A549 (cell line): ENCODE data around the gene NEDD9. TPM values are rescaled to one million over a fixed set of nuclear protein-coding genes. Genes with fewer than 3 reads are reported as not detected.

Source experiments
- ATAC-seq, 2 experiments: fragments of 200-7000 bp in 1 of 2; fragments of >200 bp in 1 of 2; cut with Nextera tagmentation in 1 of 2; cut with Tn5 transposase in 1 of 2; 3 replicates each; pipeline versions ENCODE4 v1.8.0 to v1.9.1; 2018 to 2020; ENCODE audit warnings: mild to moderate bottlenecking in 1 of 2, moderate library complexity in 1 of 2
- CTCF ChIA-PET: fragments of 300-600 bp; sonication (Branson Sonifier 250); formaldehyde crosslinking; extraction: SDS; loops from one replicate; lab custom pipeline; 2021; ENCODE audit warnings: antibody characterized with exemption, inconsistent platforms; lab: Yijun Ruan, JAX
- POLR2A ChIA-PET: fragments of 350-600 bp; formaldehyde crosslinking; extraction: SDS; loops from one replicate; lab custom pipeline; 2021; ENCODE audit warnings: antibody characterized with exemption, inconsistent platforms; lab: Yijun Ruan, JAX
- DNase-seq, 2 experiments: peaks; one replicate each; pipeline versions ENCODE4 v3.0.0 to v3.0.0-alpha.2; 2011 to 2016; ENCODE audit warnings: low read depth in 1 of 2, low spot score in 1 of 2
- FAIRE-seq: peaks from 2 replicates; lab custom pipeline; 2011; peaks lifted over from hg19 to GRCh38; lab: Jason Lieb, UNC
- H3K27ac ChIP-seq, 2 experiments: fragments of >200 bp; sonication (Bioruptor Twin); formaldehyde crosslinking; 3 replicates each; pipeline ENCODE4 v1.5.1; 2016 to 2017
- H3K4me1 ChIP-seq: fragments of >200 bp; sonication (Bioruptor Twin); formaldehyde crosslinking; 3 replicates; pipeline ENCODE4 v1.6.1; 2016
- H3K4me2 ChIP-seq: fragments of >200 bp; sonication (Bioruptor Twin); formaldehyde crosslinking; 3 replicates; pipeline ENCODE4 v1.6.1; 2016
- H3K4me3 ChIP-seq: fragments of >200 bp; sonication (Bioruptor Twin); formaldehyde crosslinking; 3 replicates; pipeline ENCODE4 v1.5.1; 2016
- H3K9me3 ChIP-seq: fragments of >200 bp; sonication (Bioruptor Twin); formaldehyde crosslinking; 3 replicates; pipeline ENCODE4 v1.6.1; 2016
- BHLHE40 ChIP-seq: IDR thresholded peaks from 2 replicates; pipeline ENCODE4 v1.6.1; 2012; ENCODE audit warnings: low read depth, low read length, inconsistent platforms
- CEBPB ChIP-seq, 2 experiments: fragments of >200 bp in 1 of 2; sonication (Bioruptor Twin) in 1 of 2; formaldehyde crosslinking in 1 of 2; IDR thresholded peaks; 2 replicates each; pipeline ENCODE4 v1.6.1; 2012 to 2016
- CTCF ChIP-seq: fragments of >200 bp; sonication (Bioruptor Twin); formaldehyde crosslinking; IDR thresholded peaks from 3 replicates; pipeline ENCODE4 v1.5.1; 2016
- ESRRA ChIP-seq: fragments of 150-350 bp; IDR thresholded peaks from 2 replicates; pipeline ENCODE4 v1.6.1; 2014; ENCODE audit warnings: mild to moderate bottlenecking, low read length, borderline replicate concordance
- GATA3 ChIP-seq: IDR thresholded peaks from 2 replicates; pipeline ENCODE4 v1.6.1; 2012; ENCODE audit warnings: borderline replicate concordance
- HDAC2 ChIP-seq: fragments of 200-600 bp; sonication (generic); IDR thresholded peaks from 2 replicates; pipeline ENCODE4 v1.6.1; 2016
- HES2 ChIP-seq: fragments of >200 bp; sonication (Bioruptor Twin); formaldehyde crosslinking; IDR thresholded peaks from 2 replicates; pipeline ENCODE4 v1.6.1; 2016
- HOXA7 ChIP-seq: fragments of 250-450 bp; sonication (Bioruptor Pico); IDR thresholded peaks from 2 replicates; pipeline ENCODE4 v1.5.0; 2020; ENCODE audit warnings: mild to moderate bottlenecking, moderate library complexity
- HOXB13 ChIP-seq: fragments of 250-450 bp; sonication (Bioruptor Pico); IDR thresholded peaks from 2 replicates; pipeline ENCODE4 v1.5.0; 2020; ENCODE audit warnings: low read depth, mild to moderate bottlenecking, moderate library complexity
- KDM5A ChIP-seq: fragments of 200-600 bp; sonication (generic); IDR thresholded peaks from 2 replicates; pipeline ENCODE4 v1.6.1; 2016; ENCODE audit warnings: antibody characterized with exemption, mild to moderate bottlenecking
- MAFK ChIP-seq: fragments of 450-650 bp; IDR thresholded peaks from 2 replicates; pipeline ENCODE4 v1.6.1; 2014; ENCODE audit not compliant: partially characterized antibody
- MAZ ChIP-seq: fragments of 150-350 bp; IDR thresholded peaks from 2 replicates; pipeline ENCODE4 v1.6.1; 2014; ENCODE audit warnings: antibody characterized with exemption, low read depth, low read length, borderline replicate concordance
- MYC ChIP-seq: IDR thresholded peaks from 2 replicates; pipeline ENCODE4 v1.6.1; 2012; ENCODE audit warnings: mild to moderate bottlenecking, inconsistent platforms, low read length, improper control_type of control experiment, borderline replicate concordance
- NR3C1 ChIP-seq: fragments of >200 bp; sonication (Bioruptor Twin); formaldehyde crosslinking; IDR thresholded peaks from 3 replicates; pipeline ENCODE4 v1.6.1; 2017
- POLR2A ChIP-seq: IDR thresholded peaks from 2 replicates; pipeline ENCODE4 v1.6.1; 2012; ENCODE audit warnings: mild to moderate bottlenecking, low read length
- POLR2AphosphoS2 ChIP-seq: conservative IDR thresholded peaks from 2 replicates; pipeline ENCODE4 v1.6.1; 2012; ENCODE audit warnings: low read length, improper control_type of control experiment, inconsistent platforms
- RFX5 ChIP-seq: fragments of 450-650 bp; IDR thresholded peaks from 2 replicates; pipeline ENCODE4 v1.7.1; 2014; ENCODE audit warnings: antibody characterized with exemption, mild to moderate bottlenecking, moderate library complexity
- SMC3 ChIP-seq: fragments of >200 bp; sonication (Bioruptor Twin); formaldehyde crosslinking; IDR thresholded peaks from 3 replicates; pipeline ENCODE4 v1.6.1; 2018; ENCODE audit warnings: inconsistent platforms
- SREBF2 ChIP-seq: fragments of 450-650 bp; IDR thresholded peaks from 2 replicates; pipeline ENCODE4 v1.6.1; 2014; ENCODE audit warnings: mild to moderate bottlenecking, moderate library complexity
- ZNF302 ChIP-seq: fragments of 250-450 bp; sonication (Bioruptor Pico); IDR thresholded peaks from 2 replicates; pipeline ENCODE4 v1.9.0; 2021; ENCODE audit warnings: inconsistent platforms, mild to moderate bottlenecking, moderate library complexity
- WGBS: methylation state at CpG from one replicate; pipeline ENCODE4 v1.1.6; 2017; ENCODE audit errors: missing lambda C conversion rate; 5-methylcytosine and 5-hydroxymethylcytosine counted together
- polyA plus RNA-seq, 4 experiments: library from polyadenylated mRNA; depleted of rRNA in 3 of 4; stranded (reverse); fragments of >200 nt; fragmentation: RNase III in 1 of 4; extraction: RNeasy Plus Mini Kit Qiagen cat#74134 plus additional on column Dnase treatment in 1 of 4; gene quantifications; 2 replicates in 3 of 4; 3 replicates in 1 of 4; pipeline ENCODE4 v1.2.3, GENCODE V29; 2011 to 2017
- TF ChIP-seq, protein P1 (sequence below): fragments of 250-450 bp; sonication (Bioruptor Pico); IDR thresholded peaks from 2 replicates; pipeline ENCODE4 v1.5.0; 2021; ENCODE audit warnings: mild to moderate bottlenecking, moderate library complexity, borderline replicate concordance
- TF ChIP-seq, protein P2 (sequence below): fragments of 250-450 bp; sonication (Bioruptor Pico); IDR thresholded peaks from 2 replicates; pipeline ENCODE4 v1.5.0; 2020; ENCODE audit warnings: low read depth, mild to moderate bottlenecking, moderate library complexity
- TF ChIP-seq, protein P3 (sequence below): IDR thresholded peaks from 2 replicates; pipeline ENCODE4 v1.6.1; 2012

Gene NEDD9
- polyA plus RNA-seq, 2 of the 4 experiments (the other 2 are of a cell fraction) = 46.7 to 79.6 TPM

DNA sequence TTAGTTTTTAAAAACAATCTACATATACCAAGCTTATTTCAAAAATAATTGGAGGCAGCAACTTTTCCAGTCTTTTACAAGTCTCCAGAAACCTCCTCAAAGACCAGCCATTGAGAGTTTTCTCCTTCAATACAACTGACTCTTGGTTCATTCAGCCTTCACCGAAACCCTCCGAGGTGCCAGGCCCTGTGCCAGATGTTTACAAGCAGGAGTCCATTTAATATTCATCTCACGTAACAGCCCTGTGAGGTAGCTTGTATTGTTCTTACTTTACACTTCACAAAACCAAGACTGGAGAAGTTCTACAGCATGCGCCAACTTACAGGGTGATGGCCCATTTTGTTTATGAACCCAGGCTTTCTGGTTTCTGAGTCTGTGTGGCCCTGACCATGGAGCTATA lies 5.5 kb upstream of the NEDD9 start:
- Histone ChIP-seq H3K9me3 (no peaks in the 10 kb centered on the region), H3K4me1 (peaks cover 16% of the 10 kb centered on the region), H3K27ac (no peak overlapping the region), H3K4me3 (no peak overlapping the region), H3K4me2 (no peak overlapping the region)
- no peak for TF ChIP-seq HOXA7 (CRISPR knock-in tag)
- POLR2A ChIA-PET = no interaction called here
- WGBS = 93% methylated on average over 4 of the region's 4 CpGs
- FAIRE-seq (no peak), ATAC-seq (no peak), DNase-seq (no peak)
- CTCF ChIA-PET = no interaction called here

DNA sequence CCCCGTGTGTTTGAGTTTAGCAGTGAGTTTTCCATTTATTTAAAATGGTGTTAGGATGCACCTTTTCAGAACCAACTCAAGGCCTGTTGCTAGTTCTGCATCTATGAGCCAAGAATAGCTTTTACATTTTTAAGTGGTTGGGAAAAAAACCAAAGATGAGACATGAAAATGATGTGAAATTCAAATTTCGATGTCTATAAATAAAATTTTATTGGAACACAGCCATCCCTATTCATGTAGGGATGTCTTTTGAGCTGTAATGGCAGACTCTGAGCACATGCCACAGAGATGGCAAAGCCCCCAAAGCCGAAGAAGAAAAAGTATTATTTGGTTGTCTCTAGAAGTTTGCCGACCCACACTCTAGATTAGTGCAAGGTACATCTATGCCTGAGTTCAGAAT lies 5.0 kb upstream of the NEDD9 start:
- ChIA-PET POLR2A (no interaction called here), CTCF (no interaction called here)
- H3K4me1 ChIP-seq = peaks cover 16% of the 10 kb centered on the region
- TF ChIP-seq, protein P1, sequence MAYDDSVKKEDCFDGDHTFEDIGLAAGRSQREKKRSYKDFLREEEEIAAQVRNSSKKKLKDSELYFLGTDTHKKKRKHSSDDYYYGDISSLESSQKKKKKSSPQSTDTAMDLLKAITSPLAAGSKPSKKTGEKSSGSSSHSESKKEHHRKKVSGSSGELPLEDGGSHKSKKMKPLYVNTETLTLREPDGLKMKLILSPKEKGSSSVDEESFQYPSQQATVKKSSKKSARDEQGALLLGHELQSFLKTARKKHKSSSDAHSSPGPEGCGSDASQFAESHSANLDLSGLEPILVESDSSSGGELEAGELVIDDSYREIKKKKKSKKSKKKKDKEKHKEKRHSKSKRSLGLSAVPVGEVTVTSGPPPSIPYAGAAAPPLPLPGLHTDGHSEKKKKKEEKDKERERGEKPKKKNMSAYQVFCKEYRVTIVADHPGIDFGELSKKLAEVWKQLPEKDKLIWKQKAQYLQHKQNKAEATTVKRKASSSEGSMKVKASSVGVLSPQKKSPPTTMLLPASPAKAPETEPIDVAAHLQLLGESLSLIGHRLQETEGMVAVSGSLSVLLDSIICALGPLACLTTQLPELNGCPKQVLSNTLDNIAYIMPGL (CRISPR knock-in tag) = no peak
- H3K9me3 ChIP-seq = no peaks in the 10 kb centered on the region
- ATAC-seq (no peak), FAIRE-seq (no peak), DNase-seq (no peak)
- no peak overlapping the region for H3K4me3 ChIP-seq
- H3K27ac ChIP-seq = no peak overlapping the region
- 91% methylated on average over 4 of the region's 4 CpGs for WGBS
- no peak overlapping the region for H3K4me2 ChIP-seq

- CTCF ChIA-PET = no interaction called here
- no peak for FAIRE-seq
- H3K27ac ChIP-seq = peak overlapping the region in 1 of 2 experiments; percentile 70; a peak in 3 of 6 replicates
- H3K4me2 ChIP-seq = no peak overlapping the region
- no peak for TF ChIP-seq NR3C1
- TF ChIP-seq, protein P2, sequence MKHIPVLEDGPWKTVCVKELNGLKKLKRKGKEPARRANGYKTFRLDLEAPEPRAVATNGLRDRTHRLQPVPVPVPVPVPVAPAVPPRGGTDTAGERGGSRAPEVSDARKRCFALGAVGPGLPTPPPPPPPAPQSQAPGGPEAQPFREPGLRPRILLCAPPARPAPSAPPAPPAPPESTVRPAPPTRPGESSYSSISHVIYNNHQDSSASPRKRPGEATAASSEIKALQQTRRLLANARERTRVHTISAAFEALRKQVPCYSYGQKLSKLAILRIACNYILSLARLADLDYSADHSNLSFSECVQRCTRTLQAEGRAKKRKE (CRISPR knock-in tag) = no peak
- TF ChIP-seq KDM5A = no peak
- peaks cover 16% of the 10 kb centered on the region for H3K4me1 ChIP-seq
- no peak overlapping the region for H3K4me3 ChIP-seq
- no peaks in the 10 kb centered on the region for H3K9me3 ChIP-seq
- POLR2A ChIA-PET = no interaction called here
- ATAC-seq = no peak
- 93% methylated on average over 6 of the region's 6 CpGs for WGBS
- no peak for DNase-seq
These were observed 4.4 kb upstream of the NEDD9 start for GRCh38 chr6:11236915-11237314.

GRCh38 chr6:11236076-11236750 lies 3.7 kb upstream of the NEDD9 start:
- H3K27ac ChIP-seq = peak overlapping the region; percentile 13 to 70; a peak in 5 of 6 replicates
- DNase-seq = no peak
- ChIA-PET CTCF (interaction anchor here (0.9 to 1.5 kb wide), 3 partner anchors 15 to 259 kb away, joined by 3 read pairs; no protein-coding TSS in a partner anchor), POLR2A (no interaction called here)
- no peak overlapping the region for H3K4me3 ChIP-seq
- H3K9me3 ChIP-seq = no peaks in the 10 kb centered on the region
- no peak for FAIRE-seq
- H3K4me1 ChIP-seq = peaks cover 16% of the 10 kb centered on the region
- peak overlapping the region; percentile 24; the same call in 1 of the 3 replicates for H3K4me2 ChIP-seq
- TF ChIP-seq RFX5 (no peak), HDAC2 (no peak), ZNF302 (no peak), CEBPB (IDR thresholded peaks at IDR 0.05) (no peak), BHLHE40 (no peak), MAFK (no peak), POLR2AphosphoS2 (no peak), ESRRA (no peak), GATA3 (no peak), POLR2A (no peak), HOXB13 (CRISPR knock-in tag) (no peak), CTCF (no peak), MYC (no peak), SREBF2 (no peak), MAZ (no peak), SMC3 (no peak), HES2 (no peak)
- TF ChIP-seq, protein P3, sequence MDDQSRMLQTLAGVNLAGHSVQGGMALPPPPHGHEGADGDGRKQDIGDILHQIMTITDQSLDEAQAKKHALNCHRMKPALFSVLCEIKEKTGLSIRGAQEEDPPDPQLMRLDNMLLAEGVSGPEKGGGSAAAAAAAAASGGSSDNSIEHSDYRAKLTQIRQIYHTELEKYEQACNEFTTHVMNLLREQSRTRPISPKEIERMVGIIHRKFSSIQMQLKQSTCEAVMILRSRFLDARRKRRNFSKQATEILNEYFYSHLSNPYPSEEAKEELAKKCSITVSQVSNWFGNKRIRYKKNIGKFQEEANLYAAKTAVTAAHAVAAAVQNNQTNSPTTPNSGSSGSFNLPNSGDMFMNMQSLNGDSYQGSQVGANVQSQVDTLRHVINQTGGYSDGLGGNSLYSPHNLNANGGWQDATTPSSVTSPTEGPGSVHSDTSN = no peak
- no peak for ATAC-seq
- 72% methylated on average over 6 of the region's 6 CpGs for WGBS
